HCT116 (cell line): Measurements from ENCODE around the gene ZFP2. TPM values are rescaled to one million over a fixed set of nuclear protein-coding genes. Genes with fewer than 3 reads are reported as not detected.

ENCODE experiments used
- ATAC-seq: fragments of 200-7000 bp; cut with Tn5 transposase; 2 replicates; pipeline ENCODE4 v1.9.1; 2020; ENCODE audit warnings: mild to moderate bottlenecking, moderate library complexity
- BruUV-seq: library from RNA; stranded (reverse); fragments of 400-500 nt; replicated peaks from 2 replicates; lab custom pipeline; 2021; lab: Mats Ljungman, UMichigan
- CTCF ChIA-PET: fragments of 300-600 bp; sonication (Branson Sonifier 250); formaldehyde crosslinking; loops from one replicate; lab custom pipeline; 2021; ENCODE audit warnings: antibody characterized with exemption; lab: Charles Lee
- POLR2A ChIA-PET: fragments of 300-600, 350-600 bp; sonication (Branson Sonifier 250); formaldehyde crosslinking; loops from one replicate; lab custom pipeline; 2021; ENCODE audit warnings: antibody characterized with exemption; lab: Charles Lee
- RAD21 ChIA-PET, 2 experiments: fragments of 300-600 bp; sonication (Branson Sonifier 250); formaldehyde crosslinking; loops; one replicate each; lab custom pipeline; 2023; ENCODE audit warnings: low total read pairs in 2 of 2; ENCODE audit not compliant: uncharacterized antibody in 2 of 2, unreplicated experiment in 2 of 2, low non-redundant PET in 1 of 2; lab: Charles Lee
- DNase-seq: peaks from one replicate; pipeline ENCODE4 v3.0.0-alpha.2; 2010; ENCODE audit warnings: low read depth, low spot score
- H2AFZ ChIP-seq: fragments of 200-600 bp; shearing (Covaris generic), sonication (generic); 2 replicates; pipeline ENCODE4 v1.6.1; 2017; ENCODE audit warnings: low read depth, mixed run types, mixed read lengths, antibody characterized with exemption, low read length; ENCODE audit not compliant: poor library complexity, severe bottlenecking
- H3K27ac ChIP-seq: 2 replicates; pipeline ENCODE4 v1.5.1; 2012; ENCODE audit warnings: low read depth, low read length
- H3K27me3 ChIP-seq: fragments of 200-600 bp; sonication (generic); 2 replicates; pipeline ENCODE4 v1.6.1; 2016; ENCODE audit warnings: mixed run types, low read length, mixed read lengths; ENCODE audit not compliant: insufficient read depth
- H3K36me3 ChIP-seq, 2 experiments: fragments of 200-500 bp in 1 of 2; fragments of 200-600 bp in 1 of 2; sonication (Bioruptor generic) in 1 of 2; sonication (generic) in 1 of 2; 2 replicates each; pipeline versions ENCODE4 v1.5.1 to v1.6.1; 2014 to 2016; ENCODE audit warnings: low read length in 2 of 2, inconsistent platforms in 1 of 2, mixed read lengths in 1 of 2, mixed run types in 1 of 2; ENCODE audit not compliant: insufficient read depth in 2 of 2, control insufficient read depth in 1 of 2
- H3K4me1 ChIP-seq, 2 experiments: fragments of 200-600 bp in 1 of 2; sonication (generic) in 1 of 2; 2 replicates each; pipeline versions ENCODE4 v1.5.1 to v1.6.1; 2012 to 2017; ENCODE audit warnings: low read length in 2 of 2, inconsistent platforms in 1 of 2, mild to moderate bottlenecking in 1 of 2, mixed read lengths in 1 of 2, mixed run types in 1 of 2, moderate library complexity in 1 of 2; ENCODE audit not compliant: insufficient read depth in 2 of 2, control insufficient read depth in 1 of 2
- H3K4me2 ChIP-seq: fragments of 200-600 bp; sonication (generic); 2 replicates; pipeline ENCODE4 v1.6.1; 2017; ENCODE audit warnings: mixed run types, low read length, mixed read lengths
- H3K4me3 ChIP-seq, 2 experiments: fragments of 200-600 bp in 1 of 2; sonication (generic) in 1 of 2; replicated peaks in 1 of 2; 2 replicates each; pipeline ENCODE4 v1.5.1; 2011 to 2016; ENCODE audit warnings: low read length in 2 of 2, control low read depth in 1 of 2, low read depth in 1 of 2, mild to moderate bottlenecking in 1 of 2, mixed read lengths in 1 of 2, mixed run types in 1 of 2
- H3K79me2 ChIP-seq: fragments of 200-600 bp; sonication (generic); 2 replicates; pipeline ENCODE4 v1.6.1; 2017; ENCODE audit warnings: mild to moderate bottlenecking, mixed run types, low read length, moderate library complexity, mixed read lengths; ENCODE audit not compliant: insufficient read depth
- H3K9ac ChIP-seq: fragments of 200-600 bp; sonication (generic); 2 replicates; pipeline ENCODE4 v1.6.1; 2016; ENCODE audit warnings: low read length, mixed read lengths
- H3K9me2 ChIP-seq: fragments of 200-600 bp; sonication (generic), shearing (Covaris generic); 2 replicates; pipeline ENCODE4 v1.6.1; 2017; ENCODE audit warnings: mixed run types, mild to moderate bottlenecking, moderate library complexity; ENCODE audit not compliant: insufficient read depth
- H3K9me3 ChIP-seq, 2 experiments: fragments of 200-500 bp in 1 of 2; fragments of 200-600 bp in 1 of 2; sonication (Bioruptor generic) in 1 of 2; sonication (generic) in 1 of 2; 2 replicates each; pipeline ENCODE4 v1.6.1; 2014 to 2017; ENCODE audit warnings: low read length in 2 of 2, mixed read lengths in 2 of 2, inconsistent platforms in 1 of 2, low read depth in 1 of 2, mild to moderate bottlenecking in 1 of 2, mixed run types in 1 of 2, moderate library complexity in 1 of 2; ENCODE audit not compliant: control insufficient read depth in 1 of 2, insufficient read depth in 1 of 2
- H4K20me1 ChIP-seq: fragments of 200-600 bp; sonication (generic), shearing (Covaris generic); 2 replicates; pipeline ENCODE4 v1.6.1; 2017; ENCODE audit warnings: mixed run types, mild to moderate bottlenecking, moderate library complexity; ENCODE audit not compliant: insufficient read depth
- ZFX ChIP-seq: fragments of 450-650 bp; IDR thresholded peaks from 2 replicates; pipeline ENCODE4 v1.6.1; 2017
- intact Hi-C: fragments of 100-400 bp; cut with micrococcal nuclease; formaldehyde crosslinking; loops from 2 replicates; pipeline ENCODE4 v1.10.0; 2022
- total RNA-seq: library from RNA; stranded (reverse); gene quantifications from one replicate; pipeline ENCODE4 v1.2.1, GENCODE V29; 2021; ENCODE audit not compliant: unreplicated experiment
- TF ChIP-seq, protein P1 (sequence below), 3 experiments: fragments of 200-600 bp in 1 of 3; sonication (generic) in 1 of 3; IDR thresholded peaks in 2 of 3; conservative IDR thresholded peaks in 1 of 3; 2 replicates each; pipeline ENCODE4 v1.5.1; 2012 to 2017; ENCODE audit warnings: low read depth in 2 of 3, low read length in 2 of 3, antibody characterized with exemption in 1 of 3, borderline replicate concordance in 1 of 3, control low read depth in 1 of 3, mild to moderate bottlenecking in 1 of 3, mixed read lengths in 1 of 3, mixed run types in 1 of 3, moderate library complexity in 1 of 3; ENCODE audit not compliant: insufficient read depth in 1 of 3

Gene ZFP2
- total RNA-seq, 1 experiment from 2014 or later = 0.57 TPM

DNA sequence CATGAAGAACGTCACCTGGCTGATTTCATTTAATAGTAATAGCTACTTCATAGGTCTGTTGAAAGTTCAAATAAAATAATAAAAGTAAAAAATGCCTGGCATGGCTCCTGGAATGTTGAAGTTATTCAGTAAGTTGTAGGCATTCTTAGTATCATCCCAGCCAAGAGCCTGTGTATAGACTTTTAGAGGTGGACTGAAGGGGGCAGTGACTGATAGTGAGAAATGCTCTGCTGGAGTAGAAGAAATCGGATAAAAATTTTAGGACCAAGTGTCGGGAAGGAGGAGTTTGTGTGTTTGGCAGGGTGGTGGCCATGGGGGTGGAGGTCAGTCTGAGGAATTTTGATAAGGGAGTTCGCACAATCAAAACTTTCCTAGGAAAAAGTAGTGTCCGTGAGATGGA lies 3.6 kb downstream of the ZFP2 start:
- POLR2A ChIA-PET = no interaction called here
- Histone ChIP-seq H3K27ac (no peak overlapping the region), H3K4me3 (no peak overlapping the region), H3K9ac (no peak overlapping the region), H3K9me3 (peaks cover 3 to 4% of the 10 kb centered on the region in 2 experiments; a peak in 2 of 4 replicates), H4K20me1 (no peaks in the 10 kb centered on the region), H2AFZ (no peak overlapping the region), H3K27me3 (no peaks in the 10 kb centered on the region), H3K4me1 (no peaks in the 10 kb centered on the region), H3K36me3 (no peaks in the 10 kb centered on the region), H3K9me2 (no peaks in the 10 kb centered on the region), H3K79me2 (no peaks in the 10 kb centered on the region), H3K4me2 (no peak overlapping the region)
- ATAC-seq = no peak
- CTCF ChIA-PET = no interaction called here
- no TSS peak for BruUV-seq
- TF ChIP-seq, protein P1, sequence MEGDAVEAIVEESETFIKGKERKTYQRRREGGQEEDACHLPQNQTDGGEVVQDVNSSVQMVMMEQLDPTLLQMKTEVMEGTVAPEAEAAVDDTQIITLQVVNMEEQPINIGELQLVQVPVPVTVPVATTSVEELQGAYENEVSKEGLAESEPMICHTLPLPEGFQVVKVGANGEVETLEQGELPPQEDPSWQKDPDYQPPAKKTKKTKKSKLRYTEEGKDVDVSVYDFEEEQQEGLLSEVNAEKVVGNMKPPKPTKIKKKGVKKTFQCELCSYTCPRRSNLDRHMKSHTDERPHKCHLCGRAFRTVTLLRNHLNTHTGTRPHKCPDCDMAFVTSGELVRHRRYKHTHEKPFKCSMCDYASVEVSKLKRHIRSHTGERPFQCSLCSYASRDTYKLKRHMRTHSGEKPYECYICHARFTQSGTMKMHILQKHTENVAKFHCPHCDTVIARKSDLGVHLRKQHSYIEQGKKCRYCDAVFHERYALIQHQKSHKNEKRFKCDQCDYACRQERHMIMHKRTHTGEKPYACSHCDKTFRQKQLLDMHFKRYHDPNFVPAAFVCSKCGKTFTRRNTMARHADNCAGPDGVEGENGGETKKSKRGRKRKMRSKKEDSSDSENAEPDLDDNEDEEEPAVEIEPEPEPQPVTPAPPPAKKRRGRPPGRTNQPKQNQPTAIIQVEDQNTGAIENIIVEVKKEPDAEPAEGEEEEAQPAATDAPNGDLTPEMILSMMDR (IDR thresholded peaks at IDR 0.05 in 2 of 3, conservative IDR thresholded peaks at IDR 0.05 in 1 of 3; ENCODE audit: borderline replicate concordance in 1 of 3, insufficient read depth in 1 of 3, low read depth in 2 of 3, low read length in 2 of 3) = no peak
- RAD21 ChIA-PET = no interaction called here
- no peak for DNase-seq
- intact Hi-C loops = no loop called here

DNA sequence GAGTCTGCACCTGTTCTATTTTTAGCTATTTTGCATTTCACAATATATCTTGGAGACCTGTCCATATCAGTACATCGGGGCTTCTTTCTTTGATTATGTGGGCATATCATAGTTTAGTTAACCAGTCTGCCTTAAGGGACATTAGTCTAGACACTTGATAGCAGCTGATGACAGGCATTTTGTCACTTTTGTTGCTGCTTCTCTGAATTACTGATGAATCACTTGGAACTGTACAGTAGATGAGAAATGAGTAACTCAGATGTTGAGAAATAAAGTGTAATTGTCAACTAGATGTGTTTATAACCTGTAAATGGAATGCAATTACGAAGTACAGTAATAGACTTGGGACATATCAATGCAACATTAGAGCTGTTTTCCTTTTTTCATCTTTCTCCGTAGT lies 7.1 kb downstream of the ZFP2 start:
- no peak for ATAC-seq
- no peak for TF ChIP-seq ZFX
- CTCF ChIA-PET = no interaction called here
- Histone ChIP-seq H3K36me3 (no peaks in the 10 kb centered on the region), H4K20me1 (no peaks in the 10 kb centered on the region), H3K9ac (no peak overlapping the region), H3K4me1 (no peaks in the 10 kb centered on the region), H3K9me3 (peaks cover 4 to 12% of the 10 kb centered on the region in 2 experiments; a peak in 2 of 4 replicates), H3K27ac (no peak overlapping the region), H3K27me3 (no peaks in the 10 kb centered on the region), H3K4me2 (no peak overlapping the region), H3K4me3 (no peak overlapping the region), H3K9me2 (no peaks in the 10 kb centered on the region), H2AFZ (no peak overlapping the region), H3K79me2 (no peaks in the 10 kb centered on the region)
- RAD21 ChIA-PET = no interaction called here
- intact Hi-C loops = no loop called here
- DNase-seq = no peak
- BruUV-seq = no TSS peak
- POLR2A ChIA-PET = no interaction called here
